Stimulated activated CD8-positive, alpha-beta memory T cell treated with anti-CD3 and anti-CD28 coated beads, Interleukin-7, amount 100 ng/mL, for 4 hours (primary cell): ENCODE results near the gene CDH4.

Experiments used
- DNase-seq, 2 donors: peaks; one replicate each; pipeline ENCODE4 v3.0.0-alpha.2; 2020; ENCODE audit warnings: low read depth in 2 of 2

The CDH4 gene

GRCh38 chr20:61688411-61688810, 436.4 kb downstream of the CDH4 start:
- DNase-seq, result no peak

GRCh38 chr20:61690150-61690549, 438.1 kb downstream of the CDH4 start:
- no peak for DNase-seq

GRCh38 chr20:61690993-61691838, 439.2 kb downstream of the CDH4 start:
- DNase-seq, result no peak

- DNase-seq, result no peak
Measured at GRCh38 chr20:61691978-61692377, 439.9 kb downstream of the CDH4 start.

- DNase-seq, result no peak
Measured at GRCh38 chr20:61692479-61692878, 440.4 kb downstream of the CDH4 start.

GRCh38 chr20:61693055-61693600, 441.1 kb downstream of the CDH4 start:
- no peak for DNase-seq

GRCh38 chr20:61694682-61695081, 442.6 kb downstream of the CDH4 start:
- DNase-seq, result no peak

GRCh38 chr20:61695741-61696140, 443.7 kb downstream of the CDH4 start:
- DNase-seq, result no peak

- no peak for DNase-seq
Measured at GRCh38 chr20:61696181-61696735, 444.2 kb downstream of the CDH4 start.

GRCh38 chr20:61697666-61698597, 445.9 kb downstream of the CDH4 start:
- no peak for DNase-seq

GRCh38 chr20:61698598-61699494, 446.8 kb downstream of the CDH4 start:
- DNase-seq, result no peak

- DNase-seq, result no peak
Measured at GRCh38 chr20:61699495-61700374, 447.7 kb downstream of the CDH4 start.

- DNase-seq, result no peak
Measured at GRCh38 chr20:61700595-61701140, 448.6 kb downstream of the CDH4 start.

GRCh38 chr20:61701401-61701800, 449.3 kb downstream of the CDH4 start:
- no peak for DNase-seq

GRCh38 chr20:61701802-61702201, 449.7 kb downstream of the CDH4 start:
- no peak for DNase-seq

- no peak for DNase-seq
Measured at GRCh38 chr20:61702246-61702645, 450.2 kb downstream of the CDH4 start.

- no peak for DNase-seq
Measured at GRCh38 chr20:61704661-61705060, 452.6 kb downstream of the CDH4 start.

GRCh38 chr20:61705386-61706258, 453.6 kb downstream of the CDH4 start:
- no peak for DNase-seq
